Keratinocyte (primary cell): Measurements from ENCODE around the gene PRR33. TPM values are rescaled to one million over a fixed set of nuclear protein-coding genes. Genes with fewer than 3 reads are reported as not detected.

Experiments used
- DNase-seq: peaks from one replicate; pipeline ENCODE4 v3.0.0-alpha.2; 2011; ENCODE audit warnings: low read depth, missing footprints, low spot score
- FAIRE-seq: peaks from 2 replicates; lab custom pipeline; 2011; peaks lifted over from hg19 to GRCh38; lab: Jason Lieb, UNC
- H2AFZ ChIP-seq: 2 replicates; pipeline ENCODE4 v1.6.0; 2012; ENCODE audit warnings: low read length, control low read depth, inconsistent platforms; ENCODE audit not compliant: control insufficient read depth
- H3K27ac ChIP-seq: 2 replicates; pipeline ENCODE4 v1.5.1; 2011; ENCODE audit warnings: low read length; ENCODE audit not compliant: control insufficient read depth, insufficient read depth
- H3K27me3 ChIP-seq: 3 replicates; pipeline ENCODE4 v1.6.0; 2011; ENCODE audit warnings: low read length; ENCODE audit not compliant: control insufficient read depth, insufficient read depth; ENCODE audit errors: extremely low read depth
- H3K36me3 ChIP-seq, 2 experiments: 2 replicates in 1 of 2; 3 replicates in 1 of 2; pipeline ENCODE4 v1.5.1; 2011; ENCODE audit warnings: low read length in 2 of 2, mild to moderate bottlenecking in 1 of 2; ENCODE audit not compliant: control insufficient read depth in 2 of 2, insufficient read depth in 2 of 2; ENCODE audit errors: extremely low read depth in 1 of 2
- H3K4me1 ChIP-seq: 3 replicates; pipeline ENCODE4 v1.5.1; 2011; ENCODE audit warnings: low read length; ENCODE audit not compliant: control insufficient read depth, insufficient read depth; ENCODE audit errors: extremely low read depth
- H3K4me2 ChIP-seq: 3 replicates; pipeline ENCODE4 v1.6.0; 2011; ENCODE audit warnings: low read depth, low read length; ENCODE audit not compliant: control insufficient read depth, insufficient read depth; ENCODE audit errors: extremely low read depth
- H3K4me3 ChIP-seq, 3 experiments: fragments of 200-600 bp in 1 of 3; sonication (generic) in 1 of 3; 2 replicates in 2 of 3; 3 replicates in 1 of 3; pipeline ENCODE4 v1.5.1; 2011 to 2016; ENCODE audit warnings: low read length in 3 of 3, mild to moderate bottlenecking in 3 of 3, control low read depth in 2 of 3, inconsistent platforms in 1 of 3, low read depth in 1 of 3, mixed read lengths in 1 of 3, mixed run types in 1 of 3, moderate library complexity in 1 of 3; ENCODE audit not compliant: control insufficient read depth in 2 of 3, insufficient read depth in 2 of 3; ENCODE audit errors: extremely low read depth in 1 of 3
- H3K79me2 ChIP-seq: 2 replicates; pipeline ENCODE4 v1.6.0; 2012; ENCODE audit warnings: low read length; ENCODE audit not compliant: control insufficient read depth, insufficient read depth
- H3K9ac ChIP-seq: 3 replicates; pipeline ENCODE4 v1.6.0; 2011; ENCODE audit warnings: low read length; ENCODE audit not compliant: control insufficient read depth, insufficient read depth; ENCODE audit errors: extremely low read depth
- H3K9me1 ChIP-seq: 3 replicates; pipeline ENCODE4 v1.6.0; 2011; ENCODE audit warnings: low read length; ENCODE audit not compliant: control insufficient read depth, insufficient read depth; ENCODE audit errors: extremely low read depth
- H3K9me3 ChIP-seq: 2 replicates; pipeline ENCODE4 v1.5.1; 2012; ENCODE audit warnings: low read depth, low read length; ENCODE audit not compliant: control insufficient read depth
- H4K20me1 ChIP-seq: 3 replicates; pipeline ENCODE4 v1.6.0; 2011; ENCODE audit warnings: low read length; ENCODE audit not compliant: control insufficient read depth, insufficient read depth; ENCODE audit errors: extremely low read depth
- CTCF ChIP-seq, 3 experiments: IDR thresholded peaks in 1 of 3; conservative IDR thresholded peaks in 1 of 3; optimal IDR thresholded peaks in 1 of 3; 2 replicates in 2 of 3; 3 replicates in 1 of 3; pipeline versions ENCODE3 to v1.5.1; 2011; ENCODE audit warnings: low read length in 3 of 3, mild to moderate bottlenecking in 3 of 3, moderate library complexity in 2 of 3, control low read depth in 1 of 3, inconsistent platforms in 1 of 3; ENCODE audit not compliant: insufficient read depth in 2 of 3; ENCODE audit errors: extremely low read depth in 1 of 3
- EZH2 ChIP-seq: IDR thresholded peaks from one replicate; pipeline ENCODE4 v1.6.1; 2012; ENCODE audit warnings: inconsistent platforms, mild to moderate bottlenecking, low read length, moderate library complexity
- dilution Hi-C: fragments of 300-500 bp; cut with MboI; formaldehyde crosslinking; loops from one replicate; pipeline ENCODE4 v1.7.0; 2020; ENCODE audit warnings: low sequenced_read_pairs; ENCODE audit not compliant: extremely low pct_ligation_motif_present
- polyA plus RNA-seq, 5 experiments: library from polyadenylated mRNA; depleted of rRNA in 3 of 5; stranded (reverse) in 3 of 5; stranded (forward) in 1 of 5; unstranded in 1 of 5; fragments of >200 nt; gene quantifications; 1 replicate in 1 of 5; 2 replicates in 3 of 5; 3 replicates in 1 of 5; pipeline versions ENCODE4 v1.2.1 to v1.2.3, GENCODE V29; 2011 to 2012; ENCODE audit warnings: missing spikeins in 2 of 5, low read depth in 1 of 5, low replicate concordance in 1 of 5

PRR33 gene
- polyA plus RNA-seq, 1 donor (not counting 4 experiments of a cell fraction or from before 2014, with no cell fraction given) = not detected

- FAIRE-seq (peak; percentile 94), DNase-seq (no peak)
- no peak overlapping the region for H3K4me3 ChIP-seq
- no peaks in the 10 kb centered on the region for H3K9me3 ChIP-seq
- H3K79me2 ChIP-seq = no peaks in the 10 kb centered on the region
- peak overlapping the region; percentile 37 for H3K4me2 ChIP-seq
- H4K20me1 ChIP-seq = no peaks in the 10 kb centered on the region
- H3K4me1 ChIP-seq = peaks cover 31% of the 10 kb centered on the region
- TF ChIP-seq CTCF (optimal IDR thresholded peaks at IDR 0.05 in 1 of 3, IDR thresholded peaks at IDR 0.05 in 1 of 3, conservative IDR thresholded peaks at IDR 0.05 in 1 of 3; ENCODE audit: extremely low read depth in 1 of 3, insufficient read depth in 2 of 3, low read length in 3 of 3) (no peak), EZH2 (no peak)
- H2AFZ ChIP-seq = peak overlapping the region; percentile 60
- dilution Hi-C loops = no loop called here
- no peaks in the 10 kb centered on the region for H3K9me1 ChIP-seq
- no peak overlapping the region for H3K9ac ChIP-seq
- peaks cover 29% of the 10 kb centered on the region for H3K27me3 ChIP-seq
- no peaks in the 10 kb centered on the region for H3K36me3 ChIP-seq
- no peak overlapping the region for H3K27ac ChIP-seq
Measured at GRCh38 chr11:1873048-1873812, 18.5 kb downstream of the PRR33 start.

- H3K27me3 ChIP-seq = peaks cover 29% of the 10 kb centered on the region
- no peak overlapping the region for H3K27ac ChIP-seq
- no peak for DNase-seq
- dilution Hi-C loops = no loop called here
- no peak overlapping the region for H3K4me3 ChIP-seq
- no peaks in the 10 kb centered on the region for H3K79me2 ChIP-seq
- TF ChIP-seq CTCF (optimal IDR thresholded peaks at IDR 0.05 in 1 of 3, IDR thresholded peaks at IDR 0.05 in 1 of 3, conservative IDR thresholded peaks at IDR 0.05 in 1 of 3; ENCODE audit: extremely low read depth in 1 of 3, insufficient read depth in 2 of 3, low read length in 3 of 3) = no peak
- TF ChIP-seq EZH2 = no peak
- no peak overlapping the region for H3K9ac ChIP-seq
- H3K9me3 ChIP-seq = no peaks in the 10 kb centered on the region
- H3K9me1 ChIP-seq = no peaks in the 10 kb centered on the region
- H3K4me2 ChIP-seq = no peak overlapping the region
- H3K4me1 ChIP-seq = peaks cover 26% of the 10 kb centered on the region
- FAIRE-seq = no peak
- no peak overlapping the region for H2AFZ ChIP-seq
- H4K20me1 ChIP-seq = no peaks in the 10 kb centered on the region
- H3K36me3 ChIP-seq = no peaks in the 10 kb centered on the region
Measured at GRCh38 chr11:1872267-1872985, 19.3 kb downstream of the PRR33 start.
